ENCODE data around the gene FOXP2. TPM values are rescaled to one million over a fixed set of nuclear protein-coding genes. Genes with fewer than 3 reads are reported as not detected.

Gene FOXP2
- total and polyA plus RNA-seq, 2 donors (not counting 3 experiments of a cell fraction or from before 2014, with no cell fraction given) = 0.37 to 2.7 TPM

DNA sequence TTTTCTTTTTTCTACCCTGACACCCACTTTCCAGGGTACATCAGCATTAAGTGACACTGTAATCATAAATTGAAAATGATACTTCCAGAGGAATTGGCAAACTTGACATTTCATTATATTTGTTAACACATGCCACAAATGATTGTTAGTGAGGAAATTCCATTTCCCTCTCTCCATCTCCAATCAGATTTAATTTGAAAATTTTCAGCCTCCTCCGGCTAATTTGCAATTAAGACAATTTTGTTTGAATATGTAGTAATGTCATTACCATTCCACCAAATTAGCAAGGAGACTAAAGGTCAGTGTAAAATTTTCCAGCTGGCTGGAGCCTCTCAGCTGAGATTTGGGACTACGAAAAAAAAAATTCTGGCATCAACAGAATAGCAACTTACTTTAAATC, 242.7 kb downstream of the FOXP2 start:
- no peak overlapping the region for H3K4me2 ChIP-seq (ENCODE audit: insufficient read depth, low read length)
- no peak overlapping the region for H3K4me3 ChIP-seq (replicated peaks in 1 of 3; ENCODE audit: insufficient read depth in 1 of 3, low read depth in 1 of 3, low read length in 3 of 3)
- TF ChIP-seq POLR2AphosphoS5 (IDR thresholded peaks at IDR 0.05; ENCODE audit: insufficient read depth, low read depth, low read length) (no peak), POLR2A (IDR thresholded peaks at IDR 0.05; ENCODE audit: low read depth, low read length) (no peak), JUN (IDR thresholded peaks at IDR 0.05; ENCODE audit: borderline replicate concordance, insufficient read depth, insufficient read length, low read depth) (no peak), MYC (IDR thresholded peaks at IDR 0.05; ENCODE audit: low read depth, low read length) (no peak), GATA2 (IDR thresholded peaks at IDR 0.05; ENCODE audit: insufficient read depth, insufficient read length, low read depth, low read length) (no peak), EZH2 (IDR thresholded peaks at IDR 0.05; ENCODE audit: borderline replicate concordance, low read depth, low read length, severe bottlenecking) (no peak), FOS (IDR thresholded peaks at IDR 0.05; ENCODE audit: borderline replicate concordance, insufficient read depth, low read length) (no peak)
- TF ChIP-seq, protein P1, sequence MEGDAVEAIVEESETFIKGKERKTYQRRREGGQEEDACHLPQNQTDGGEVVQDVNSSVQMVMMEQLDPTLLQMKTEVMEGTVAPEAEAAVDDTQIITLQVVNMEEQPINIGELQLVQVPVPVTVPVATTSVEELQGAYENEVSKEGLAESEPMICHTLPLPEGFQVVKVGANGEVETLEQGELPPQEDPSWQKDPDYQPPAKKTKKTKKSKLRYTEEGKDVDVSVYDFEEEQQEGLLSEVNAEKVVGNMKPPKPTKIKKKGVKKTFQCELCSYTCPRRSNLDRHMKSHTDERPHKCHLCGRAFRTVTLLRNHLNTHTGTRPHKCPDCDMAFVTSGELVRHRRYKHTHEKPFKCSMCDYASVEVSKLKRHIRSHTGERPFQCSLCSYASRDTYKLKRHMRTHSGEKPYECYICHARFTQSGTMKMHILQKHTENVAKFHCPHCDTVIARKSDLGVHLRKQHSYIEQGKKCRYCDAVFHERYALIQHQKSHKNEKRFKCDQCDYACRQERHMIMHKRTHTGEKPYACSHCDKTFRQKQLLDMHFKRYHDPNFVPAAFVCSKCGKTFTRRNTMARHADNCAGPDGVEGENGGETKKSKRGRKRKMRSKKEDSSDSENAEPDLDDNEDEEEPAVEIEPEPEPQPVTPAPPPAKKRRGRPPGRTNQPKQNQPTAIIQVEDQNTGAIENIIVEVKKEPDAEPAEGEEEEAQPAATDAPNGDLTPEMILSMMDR (IDR thresholded peaks at IDR 0.05; ENCODE audit: extremely low read depth in 1 of 2, insufficient read depth in 1 of 2, low read depth in 1 of 2, low read length in 2 of 2) = no peak
- TF ChIP-seq, protein P2, sequence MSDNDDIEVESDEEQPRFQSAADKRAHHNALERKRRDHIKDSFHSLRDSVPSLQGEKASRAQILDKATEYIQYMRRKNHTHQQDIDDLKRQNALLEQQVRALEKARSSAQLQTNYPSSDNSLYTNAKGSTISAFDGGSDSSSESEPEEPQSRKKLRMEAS (IDR thresholded peaks at IDR 0.05; ENCODE audit: insufficient read depth, insufficient read length) = no peak
- H3K27me3 ChIP-seq (ENCODE audit: control insufficient read depth in 2 of 2, insufficient read depth in 2 of 2, low read length in 2 of 2) = no peaks in the 10 kb centered on the region
- no peak overlapping the region for H3K27ac ChIP-seq (ENCODE audit: insufficient read depth, low read depth, low read length)
- no peaks in the 10 kb centered on the region for H3K79me2 ChIP-seq (ENCODE audit: control insufficient read depth, insufficient read depth, low read length)
- ChIA-PET CTCF (interaction anchor here (1.2 kb wide), 1 partner anchor 230 kb away, joined by 3 read pairs; no protein-coding TSS in a partner anchor), POLR2A (no interaction called here)
- DNase-seq (ENCODE audit: low read depth, low spot score) = no peak
- no peak for FAIRE-seq
- no peaks in the 10 kb centered on the region for H3K9me1 ChIP-seq (replicated peaks; ENCODE audit: control insufficient read depth, extremely low read depth, insufficient read depth, low read length)
- intact Hi-C loops (cut with micrococcal nuclease) = no loop called here
- BruUV-seq (replicated peaks) = no TSS peak
- no peak overlapping the region for H2AFZ ChIP-seq (ENCODE audit: low read depth, low read length)
- no peak overlapping the region for H3K9ac ChIP-seq (replicated peaks; ENCODE audit: extremely low read depth, insufficient read depth, low read length)
- H4K20me1 ChIP-seq (replicated peaks; ENCODE audit: control insufficient read depth, extremely low read depth, insufficient read depth, low read length) = no peaks in the 10 kb centered on the region
- no peaks in the 10 kb centered on the region for H3K9me3 ChIP-seq (replicated peaks; ENCODE audit: control insufficient read depth, insufficient read depth, low read length)
- no peaks in the 10 kb centered on the region for H3K4me1 ChIP-seq (ENCODE audit: control insufficient read depth, extremely low read depth, insufficient read depth, low read length)
- no peaks in the 10 kb centered on the region for H3K36me3 ChIP-seq (ENCODE audit: control insufficient read depth in 2 of 2, extremely low read depth in 1 of 2, insufficient read depth in 2 of 2, low read length in 2 of 2)
- dilution Hi-C loops (cut with MboI; ENCODE audit: extremely low pct_ligation_motif_present, low sequenced_read_pairs) = no loop called here

All from endothelial cell of umbilical vein (primary cell).